ENCODE results near the gene SFXN5.
A peak's percentile ranks its signal among the peaks of the same experiment; 100 is the strongest.
"Not testable (repeated sequence)": the region's sequence is repeated elsewhere in the genome, so short reads cannot be mapped to it uniquely, and the experiment has no call there.

The SFXN5 gene

GRCh38 chr2:73100956-73101355 is 29.4 kb upstream of the SFXN5 start:
- no peak for DNase-seq

DNA sequence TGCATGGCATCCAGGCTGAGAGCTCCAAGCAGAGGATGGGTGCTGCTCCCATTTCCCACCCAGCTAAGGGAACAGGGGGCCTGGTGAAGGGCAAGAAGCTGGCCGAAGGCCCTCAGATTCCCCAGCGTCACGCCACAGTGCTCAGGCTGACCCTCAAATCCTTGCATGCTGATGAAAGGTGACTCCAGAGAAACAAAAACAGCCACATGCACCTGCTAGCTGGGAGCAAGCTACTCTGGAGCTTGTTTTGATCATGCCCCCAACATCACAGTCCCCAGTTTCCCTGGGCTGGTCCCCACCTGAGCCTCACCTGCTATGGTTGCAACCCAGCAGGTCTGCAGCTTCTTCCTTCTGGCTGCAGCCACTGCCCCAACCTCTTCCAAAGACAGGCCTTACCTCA is 28.0 kb upstream of the SFXN5 start:
- no peak for DNase-seq

GRCh38 chr2:73095910-73096309 is 24.4 kb upstream of the SFXN5 start:
- no peak for DNase-seq

DNA sequence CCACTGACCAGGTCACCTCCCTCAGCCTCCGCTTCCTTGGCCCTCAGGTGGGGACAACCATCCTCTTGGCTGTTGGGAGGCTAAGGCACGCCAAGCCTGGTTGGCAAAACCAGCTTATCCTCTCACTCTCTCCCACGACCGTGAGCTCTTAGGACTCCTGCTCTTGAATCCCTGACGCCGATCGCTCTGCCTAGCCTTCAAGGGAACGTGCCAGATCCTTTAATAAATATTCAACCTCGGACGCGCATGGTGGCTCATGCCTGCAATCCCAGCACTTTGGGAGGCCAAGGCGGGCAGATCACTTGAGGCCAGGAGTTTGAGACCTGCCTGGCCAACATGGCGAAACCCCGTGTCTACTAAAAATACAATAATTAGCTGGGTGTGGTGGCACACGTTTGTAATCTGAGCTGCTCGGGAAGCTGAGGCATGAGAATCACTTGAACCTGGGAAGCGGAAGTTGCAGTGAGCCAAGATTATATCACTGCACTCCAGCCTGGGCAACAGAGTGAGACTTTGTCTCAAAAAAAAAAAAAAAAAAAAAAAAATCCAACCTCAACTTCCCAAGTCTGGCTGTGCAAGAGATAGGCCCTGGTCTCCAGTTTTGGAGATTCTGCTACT is 22.2 kb upstream of the SFXN5 start:
- not testable (repeated sequence) for DNase-seq

GRCh38 chr2:73092146-73092783 is 20.8 kb upstream of the SFXN5 start:
- no peak for DNase-seq

- no peak for DNase-seq
Measured at GRCh38 chr2:73091696-73092095, 20.2 kb upstream of the SFXN5 start.

- no peak for DNase-seq
Measured at GRCh38 chr2:73091164-73091563, 19.7 kb upstream of the SFXN5 start.

- no peak for DNase-seq
Measured at GRCh38 chr2:73089270-73090030, 17.9 kb upstream of the SFXN5 start.

DNA sequence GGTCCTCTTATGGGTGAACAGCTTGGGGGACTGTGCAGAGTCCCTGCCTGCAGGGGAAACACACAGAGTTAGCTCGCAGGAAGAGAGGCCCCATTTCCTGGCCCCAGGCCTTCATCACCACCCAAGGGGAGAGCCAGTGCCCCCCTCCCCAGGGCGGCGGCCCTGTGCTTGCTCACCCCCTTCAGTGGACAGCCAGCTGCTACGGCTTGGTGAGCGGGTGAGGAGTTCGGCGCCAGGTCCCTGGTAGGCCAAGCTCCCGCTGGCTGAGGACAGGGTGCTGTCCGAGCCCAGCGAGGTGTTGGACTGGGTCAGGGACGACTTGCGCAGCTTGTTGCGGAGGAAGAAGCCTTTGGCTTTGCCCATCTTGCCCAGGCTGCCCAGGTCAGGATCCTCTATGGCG is 17.2 kb upstream of the SFXN5 start:
- no peak for DNase-seq

DNA sequence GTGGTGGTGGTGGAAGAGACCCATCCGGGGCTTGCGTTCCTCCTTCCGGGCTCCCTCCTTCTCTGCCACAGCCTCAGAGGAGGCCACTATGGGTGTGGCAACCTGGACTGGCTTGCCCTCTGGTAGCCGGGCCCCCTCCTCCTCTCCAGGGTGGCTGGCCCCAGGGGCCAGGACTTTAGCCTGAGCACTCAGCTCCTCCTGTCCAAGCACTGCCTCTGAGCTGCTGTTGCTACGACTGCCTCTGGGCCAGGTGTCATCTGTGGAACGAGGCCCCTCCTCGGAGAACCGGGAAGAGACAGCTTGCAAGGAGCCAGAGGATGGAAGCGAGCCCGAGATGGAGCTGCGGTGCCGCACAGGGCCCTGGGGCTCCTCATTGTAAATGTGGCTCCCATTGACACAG is 16.7 kb upstream of the SFXN5 start:
- no peak for DNase-seq

DNA sequence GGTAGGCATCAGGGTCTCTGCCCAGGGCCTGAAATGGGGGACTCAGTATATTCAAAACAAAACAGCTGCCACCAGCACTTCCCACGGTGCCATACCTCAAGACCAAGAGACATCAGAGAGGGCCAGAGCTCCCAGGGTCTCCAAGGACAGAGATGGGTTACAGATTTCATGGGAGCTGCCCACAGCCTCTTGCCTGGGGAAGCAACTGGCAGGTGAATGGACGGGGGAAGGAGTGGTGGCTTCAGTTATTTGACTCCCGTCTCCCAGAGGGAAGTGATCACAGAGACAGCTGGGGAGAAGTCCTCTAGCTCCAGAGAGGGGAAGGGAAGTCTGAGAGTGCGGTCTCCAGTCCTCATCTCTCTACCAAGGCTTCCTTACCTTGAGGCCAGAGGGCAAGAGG is 15.8 kb upstream of the SFXN5 start:
- no peak for DNase-seq

DNA sequence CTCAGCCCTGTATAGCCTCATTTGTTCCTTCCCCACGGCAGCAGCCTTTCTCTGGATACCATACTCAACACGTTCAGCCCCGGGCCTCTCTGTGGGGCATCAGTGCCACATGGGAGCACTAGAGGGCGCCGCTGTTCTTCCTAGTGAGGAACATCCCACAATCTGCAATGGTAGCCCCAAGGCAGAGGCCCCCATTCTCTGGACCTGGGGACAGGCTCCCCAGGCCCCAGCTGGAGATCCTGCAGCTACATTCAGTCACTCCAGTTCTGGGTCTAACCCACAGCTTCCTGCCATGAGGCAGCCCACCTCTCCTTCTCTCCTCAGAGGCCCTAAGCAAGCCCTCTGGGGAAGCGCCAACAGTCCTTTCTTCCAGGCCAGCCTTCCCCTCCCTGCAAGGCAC is 14.2 kb upstream of the SFXN5 start:
- peak; percentile 76 for DNase-seq

DNA sequence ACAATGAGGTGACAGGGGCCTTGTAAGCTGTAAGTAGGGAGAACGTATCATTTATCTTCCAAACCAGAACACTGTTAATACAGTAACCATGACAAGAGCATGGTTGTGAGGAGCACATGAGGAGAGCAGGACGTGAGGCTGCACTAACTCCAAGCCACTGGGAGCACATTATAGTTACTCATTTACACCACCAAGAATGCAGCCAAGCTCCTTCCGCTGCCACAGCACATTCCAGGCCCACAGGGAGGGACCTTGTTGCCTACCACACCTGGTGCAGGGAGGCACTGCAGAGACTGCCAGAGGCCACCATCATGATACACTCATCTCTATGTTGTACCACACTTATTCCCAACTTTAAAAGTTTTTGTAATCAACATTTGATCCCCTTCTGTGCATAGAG is 13.5 kb upstream of the SFXN5 start:
- DNase-seq: no peak

- DNase-seq: no peak
Measured at GRCh38 chr2:73083886-73084800, 12.6 kb upstream of the SFXN5 start.

DNA sequence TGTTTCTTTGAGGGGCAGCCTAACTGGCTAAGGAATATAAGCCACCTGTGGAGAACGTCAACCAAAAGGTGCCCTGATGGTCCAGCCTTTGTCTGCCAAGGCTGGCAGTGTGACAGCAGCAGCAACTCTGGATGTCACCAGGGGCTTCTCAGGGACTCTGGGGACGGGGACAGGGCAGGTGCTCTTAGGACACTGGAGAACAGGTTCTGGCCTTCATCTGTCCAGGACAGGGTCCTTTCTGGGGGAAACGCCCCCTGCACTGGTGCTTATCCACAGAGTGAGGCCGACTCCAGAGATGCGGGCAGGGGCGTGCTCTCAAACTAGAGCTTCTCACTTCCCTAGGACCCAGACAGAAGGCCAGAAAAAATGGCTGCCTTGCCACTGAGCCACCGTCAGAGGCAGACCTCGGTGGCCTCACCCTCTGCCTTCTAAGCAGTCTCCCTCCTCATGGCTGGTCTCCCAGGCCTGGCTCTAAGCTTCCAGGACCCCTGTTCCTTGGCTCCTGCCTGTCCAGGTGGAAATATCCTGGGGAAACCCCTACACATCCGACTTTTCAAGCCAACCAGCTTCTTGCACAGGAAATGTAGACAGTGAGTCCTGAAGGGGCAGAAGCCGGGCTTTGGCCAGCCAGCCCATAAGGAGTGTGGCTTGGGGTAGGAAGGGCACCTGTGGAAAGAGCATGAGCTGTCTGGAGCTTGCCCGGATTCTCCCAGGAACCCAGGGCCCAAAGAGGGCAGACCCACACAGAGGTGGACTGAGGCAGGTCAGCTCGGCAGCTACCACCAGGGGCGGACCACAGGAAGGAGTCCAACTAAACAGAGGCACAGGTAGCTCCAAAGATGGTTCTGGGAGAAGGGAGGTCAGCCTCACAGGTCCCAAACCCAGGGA is 11.3 kb upstream of the SFXN5 start:
- no peak for DNase-seq

GRCh38 chr2:73081181-73081671 is 9.7 kb upstream of the SFXN5 start:
- DNase-seq: no peak

- DNase-seq: no peak
Measured at GRCh38 chr2:73080321-73081131, 9.0 kb upstream of the SFXN5 start.

GRCh38 chr2:73079636-73080035 is 8.1 kb upstream of the SFXN5 start:
- no peak for DNase-seq

GRCh38 chr2:73078457-73079411 is 7.2 kb upstream of the SFXN5 start:
- no peak for DNase-seq

DNA sequence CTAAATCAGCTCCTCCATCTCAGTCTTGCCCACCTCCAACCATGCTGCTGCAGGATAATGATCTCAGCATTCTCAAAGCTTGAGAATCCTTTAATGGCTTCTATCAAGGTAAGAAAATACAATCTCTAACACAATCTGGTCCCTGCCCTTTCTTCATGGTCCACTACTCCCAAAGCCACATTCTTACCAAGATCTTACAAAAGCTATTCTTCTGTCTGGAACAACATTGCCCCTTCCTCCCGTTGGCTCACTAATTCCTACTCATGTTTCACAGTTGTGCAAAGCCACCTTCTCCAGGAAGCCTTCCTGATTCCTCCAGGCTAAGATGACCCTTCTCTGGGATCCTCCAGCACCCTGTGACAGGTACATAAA is 5.9 kb upstream of the SFXN5 start:
- DNase-seq: no peak

Data from CD4-positive, alpha-beta T cell treated with Interleukin-4 for 4 hours (primary cell).